ENCODE measurements around the gene UBE2G1.

DNA sequence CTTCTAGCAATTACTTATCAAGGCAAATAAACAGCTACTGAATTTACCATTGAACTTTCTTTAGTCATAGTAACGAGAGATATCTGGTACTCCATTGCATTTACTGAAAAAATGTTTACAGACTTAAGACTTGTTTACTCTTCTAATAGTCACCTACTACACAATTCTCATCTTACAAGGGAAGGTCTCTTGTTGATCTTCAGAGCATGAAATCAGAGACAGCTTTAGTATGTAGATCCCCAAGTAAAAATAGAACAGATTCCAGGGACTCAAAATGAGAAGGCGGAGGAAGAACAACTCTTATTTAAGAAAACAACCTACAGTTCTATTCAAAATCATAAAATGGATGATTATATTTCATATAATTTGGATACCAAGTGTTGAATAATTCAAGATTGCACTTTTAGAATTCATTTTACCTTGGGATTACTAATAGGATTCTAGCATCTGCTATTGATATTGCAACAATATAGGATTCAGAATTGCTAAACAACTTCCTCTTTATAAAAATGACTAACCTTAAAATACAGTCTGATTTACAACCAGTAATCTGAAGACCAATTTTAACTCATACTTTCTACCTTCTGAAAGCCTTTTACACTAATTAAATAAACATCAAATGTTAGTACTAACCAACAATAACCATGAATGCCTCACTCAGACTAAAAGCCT is 20.8 kb downstream of the UBE2G1 start:
- TF ChIP-seq, protein P1, sequence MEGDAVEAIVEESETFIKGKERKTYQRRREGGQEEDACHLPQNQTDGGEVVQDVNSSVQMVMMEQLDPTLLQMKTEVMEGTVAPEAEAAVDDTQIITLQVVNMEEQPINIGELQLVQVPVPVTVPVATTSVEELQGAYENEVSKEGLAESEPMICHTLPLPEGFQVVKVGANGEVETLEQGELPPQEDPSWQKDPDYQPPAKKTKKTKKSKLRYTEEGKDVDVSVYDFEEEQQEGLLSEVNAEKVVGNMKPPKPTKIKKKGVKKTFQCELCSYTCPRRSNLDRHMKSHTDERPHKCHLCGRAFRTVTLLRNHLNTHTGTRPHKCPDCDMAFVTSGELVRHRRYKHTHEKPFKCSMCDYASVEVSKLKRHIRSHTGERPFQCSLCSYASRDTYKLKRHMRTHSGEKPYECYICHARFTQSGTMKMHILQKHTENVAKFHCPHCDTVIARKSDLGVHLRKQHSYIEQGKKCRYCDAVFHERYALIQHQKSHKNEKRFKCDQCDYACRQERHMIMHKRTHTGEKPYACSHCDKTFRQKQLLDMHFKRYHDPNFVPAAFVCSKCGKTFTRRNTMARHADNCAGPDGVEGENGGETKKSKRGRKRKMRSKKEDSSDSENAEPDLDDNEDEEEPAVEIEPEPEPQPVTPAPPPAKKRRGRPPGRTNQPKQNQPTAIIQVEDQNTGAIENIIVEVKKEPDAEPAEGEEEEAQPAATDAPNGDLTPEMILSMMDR (IDR thresholded peaks at IDR 0.05), result no peak
- TF ChIP-seq POLR2A (IDR thresholded peaks at IDR 0.05), result no peak

All from Peyer's patch (tissue), 4 donors.